22Rv1 (cell line): ENCODE results near the gene BMP2K.
"Not testable (repeated sequence)": the region's sequence is repeated elsewhere in the genome, so short reads cannot be mapped to it uniquely, and the experiment has no call there.

ENCODE experiments used
- H3K27ac ChIP-seq: fragments of 450-650 bp; 2 replicates; pipeline ENCODE4 v1.5.1; 2017
- CTCF ChIP-seq: fragments of 450-650 bp; IDR thresholded peaks from 2 replicates; pipeline ENCODE4 v1.5.1; 2017; ENCODE audit warnings: mild to moderate bottlenecking
- ZFX ChIP-seq: fragments of 450-650 bp; IDR thresholded peaks from 2 replicates; pipeline ENCODE4 v1.6.1; 2017; ENCODE audit warnings: antibody characterized with exemption, borderline replicate concordance

The BMP2K gene

GRCh38 chr4:78787392-78788006, 11.3 kb downstream of the BMP2K start:
- H3K27ac ChIP-seq, result no peak overlapping the region

GRCh38 chr4:78788007-78788889, 12.1 kb downstream of the BMP2K start:
- H3K27ac ChIP-seq, result no peak overlapping the region
- no peak for TF ChIP-seq CTCF
- TF ChIP-seq ZFX, result no peak

More at GRCh38 chr4:78787392-78788006, 11.3 kb downstream of the BMP2K start:
- no peak for TF ChIP-seq CTCF
- no peak for TF ChIP-seq ZFX

- H3K27ac ChIP-seq, result not testable (repeated sequence)
Measured at GRCh38 chr4:78795594-78796416, 19.7 kb downstream of the BMP2K start.

GRCh38 chr4:78796526-78796925, 20.4 kb downstream of the BMP2K start:
- no peak for TF ChIP-seq CTCF
- no peak for TF ChIP-seq ZFX
- no peak overlapping the region for H3K27ac ChIP-seq

GRCh38 chr4:78797777-78798284, 21.7 kb downstream of the BMP2K start:
- TF ChIP-seq ZFX (no peak), CTCF (no peak)
- H3K27ac ChIP-seq, result no peak overlapping the region

GRCh38 chr4:78799551-78800495, 23.7 kb downstream of the BMP2K start:
- no peak for TF ChIP-seq ZFX
- H3K27ac ChIP-seq, result no peak overlapping the region

- no peak overlapping the region for H3K27ac ChIP-seq
- TF ChIP-seq ZFX (no peak), CTCF (no peak)
Measured at GRCh38 chr4:78800965-78801364, 24.8 kb downstream of the BMP2K start.
